Stimulated activated naive CD8-positive, alpha-beta T cell treated with anti-CD3 and anti-CD28 coated beads, Interleukin-15, Interleukin-2, amounts not matched to agents 100 U/mL and 50 U/mL, for 24 hours (primary cell): ENCODE results near the gene MLST8.
"Not testable (repeated sequence)": the region's sequence is repeated elsewhere in the genome, so short reads cannot be mapped to it uniquely, and the experiment has no call there.

Source experiments
- ATAC-seq: fragments of 150-1000 bp; cut with Tn5 transposase; one replicate; pipeline ENCODE4 v1.10.0; 2021
- DNase-seq: peaks from one replicate; pipeline ENCODE4 v3.0.0; 2021

MLST8 gene

DNA sequence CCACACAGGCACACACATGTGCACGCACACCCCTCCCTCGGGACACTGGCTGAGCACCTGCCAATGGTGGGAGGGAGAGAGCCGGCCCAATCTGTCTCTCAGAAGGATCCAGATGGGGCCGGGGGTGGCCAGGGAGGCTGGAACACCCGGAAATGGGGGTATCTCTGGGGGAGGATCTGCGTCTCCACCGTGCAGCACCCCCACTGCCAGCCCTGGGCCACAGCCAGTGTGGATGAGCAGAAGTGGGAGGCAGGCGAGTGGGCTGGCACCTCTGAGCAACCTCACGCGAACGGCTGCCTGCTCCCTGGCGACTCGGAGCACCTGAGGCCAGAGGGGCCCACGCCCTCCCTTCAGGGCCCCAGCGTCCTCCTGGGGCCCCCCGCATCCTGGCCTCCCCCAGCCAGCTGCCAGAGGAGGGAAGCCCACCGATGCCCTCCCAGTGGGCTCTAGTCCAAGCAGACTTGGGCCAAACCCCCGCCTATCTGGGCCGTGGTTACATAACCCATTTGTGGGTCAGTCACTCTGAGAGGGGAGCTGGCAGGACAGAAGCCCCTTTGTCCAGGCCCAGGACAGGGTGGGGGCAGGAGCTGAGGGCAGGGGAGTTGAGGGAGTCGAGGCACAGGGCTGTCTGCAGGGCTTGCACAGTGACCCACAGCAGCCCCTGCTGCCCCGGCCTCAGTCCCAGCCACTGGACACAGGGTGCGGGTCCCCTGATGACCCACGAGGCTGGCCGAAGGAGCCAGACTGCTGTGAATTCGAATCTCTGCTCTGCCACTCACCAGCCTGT lies 14.4 kb upstream of the MLST8 start:
- ATAC-seq: no peak
- no peak for DNase-seq

DNA sequence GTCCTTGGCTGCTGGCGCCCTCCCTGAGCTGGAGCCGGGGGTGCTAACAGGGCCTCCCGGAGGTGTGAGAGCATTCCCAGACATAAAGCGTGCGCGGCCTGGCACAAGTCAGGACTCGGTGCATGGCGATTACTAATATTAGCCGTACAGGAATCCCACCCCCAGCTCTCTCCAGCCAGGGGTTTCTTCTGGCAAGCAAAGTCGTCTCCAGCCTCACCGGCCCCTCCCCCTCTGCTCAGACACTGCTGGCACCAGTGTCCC lies 13.9 kb upstream of the MLST8 start:
- no peak for ATAC-seq
- DNase-seq: no peak

DNA sequence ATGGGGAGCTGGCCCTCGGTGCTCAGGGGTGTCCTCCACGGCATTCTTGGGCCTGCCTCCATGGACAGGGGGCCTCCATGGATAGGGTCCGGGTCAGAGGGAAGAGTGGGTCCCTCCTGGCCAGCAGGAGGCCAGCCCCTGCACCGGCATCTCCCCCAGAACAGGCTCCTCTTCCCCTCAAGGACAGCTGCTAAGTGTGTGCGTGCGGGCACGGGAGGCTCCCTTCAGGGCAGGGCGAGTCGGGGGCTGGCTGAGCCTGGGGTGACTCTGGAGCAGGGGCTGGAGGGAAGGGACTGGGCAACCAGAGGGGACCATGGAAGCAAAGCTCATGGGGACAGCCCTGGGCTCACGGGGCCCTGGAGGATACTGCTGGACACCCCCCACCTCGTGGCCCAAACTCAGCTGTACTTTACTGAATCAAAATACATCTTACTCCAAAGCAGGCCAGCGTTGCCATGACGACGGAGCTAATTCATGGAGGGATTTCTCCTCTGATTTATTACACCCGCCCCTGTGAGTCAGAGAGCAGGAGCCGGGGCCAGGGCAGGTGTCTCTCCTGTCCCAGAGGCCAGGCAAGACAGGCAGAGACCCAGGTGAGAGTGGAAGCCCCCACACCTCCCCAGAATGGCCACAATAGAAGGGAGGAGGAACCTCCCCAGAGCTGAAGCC lies 11.0 kb upstream of the MLST8 start:
- DNase-seq (no peak), ATAC-seq (no peak)

DNA sequence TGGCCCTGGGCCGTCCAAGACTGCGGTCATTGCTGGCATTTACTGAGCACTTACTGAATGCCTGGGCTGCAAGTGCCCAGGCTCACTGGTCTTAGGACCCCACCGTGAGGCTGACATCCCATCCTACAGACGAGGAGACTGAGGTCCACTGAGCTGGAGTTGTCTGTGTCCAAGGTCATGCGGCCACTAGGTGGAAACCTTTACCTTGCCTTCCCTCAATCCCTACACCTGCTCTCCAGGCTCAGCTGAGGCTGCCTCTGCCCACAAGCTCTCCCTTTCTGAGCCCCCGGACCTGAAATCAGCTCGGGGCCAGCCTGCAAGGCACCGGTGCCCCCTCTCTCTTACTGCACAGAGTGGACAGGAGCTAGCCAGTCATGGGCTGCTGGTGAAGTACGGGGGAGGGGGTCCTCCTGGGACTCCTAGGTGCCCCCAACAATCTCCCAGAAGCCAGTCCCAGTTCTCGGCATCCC lies 10.4 kb upstream of the MLST8 start:
- peak; percentile 73 for ATAC-seq
- DNase-seq: peak; percentile 48

DNA sequence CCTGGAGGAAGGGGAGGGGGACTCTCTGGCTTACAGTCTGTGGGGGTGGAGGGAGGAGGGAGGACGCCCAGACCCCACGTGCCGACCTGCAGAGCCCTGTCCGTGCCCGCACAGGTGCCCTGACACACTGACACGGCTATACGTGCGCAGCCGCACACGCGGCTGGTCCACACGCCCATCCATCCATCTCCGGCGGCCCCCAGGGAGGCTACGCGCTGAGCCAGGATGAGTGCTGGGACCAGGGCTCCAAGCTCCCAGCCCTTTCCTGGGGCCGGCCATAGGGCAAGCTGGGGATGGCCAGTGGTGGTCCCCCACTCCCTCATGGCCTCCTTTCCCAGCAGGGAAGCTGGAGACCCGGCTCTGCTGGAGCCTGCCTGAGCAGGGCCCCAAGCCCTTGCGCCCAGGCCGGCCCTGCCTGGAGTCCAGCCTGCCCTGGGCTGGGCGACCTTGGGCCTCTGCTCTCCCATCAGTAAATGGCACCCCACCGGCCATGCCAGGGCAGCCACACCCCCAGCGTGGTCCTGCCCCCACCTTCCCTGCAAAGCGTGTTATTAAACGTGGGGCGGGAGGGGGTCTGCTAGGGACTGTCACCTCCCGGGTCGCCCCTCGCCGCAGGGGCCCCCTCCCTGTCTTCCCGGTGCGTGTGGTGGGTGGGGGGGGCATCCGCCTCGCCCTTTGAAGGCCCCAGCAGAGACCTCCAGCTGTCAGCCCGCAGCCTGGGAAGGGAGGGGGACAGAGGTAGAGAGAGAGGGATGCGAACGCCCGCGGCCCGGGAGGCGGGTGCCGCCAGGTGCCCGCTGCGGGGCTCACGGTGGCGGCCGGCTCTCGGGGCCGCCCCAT lies 9.7 kb upstream of the MLST8 start:
- ATAC-seq (no peak), DNase-seq (no peak)

DNA sequence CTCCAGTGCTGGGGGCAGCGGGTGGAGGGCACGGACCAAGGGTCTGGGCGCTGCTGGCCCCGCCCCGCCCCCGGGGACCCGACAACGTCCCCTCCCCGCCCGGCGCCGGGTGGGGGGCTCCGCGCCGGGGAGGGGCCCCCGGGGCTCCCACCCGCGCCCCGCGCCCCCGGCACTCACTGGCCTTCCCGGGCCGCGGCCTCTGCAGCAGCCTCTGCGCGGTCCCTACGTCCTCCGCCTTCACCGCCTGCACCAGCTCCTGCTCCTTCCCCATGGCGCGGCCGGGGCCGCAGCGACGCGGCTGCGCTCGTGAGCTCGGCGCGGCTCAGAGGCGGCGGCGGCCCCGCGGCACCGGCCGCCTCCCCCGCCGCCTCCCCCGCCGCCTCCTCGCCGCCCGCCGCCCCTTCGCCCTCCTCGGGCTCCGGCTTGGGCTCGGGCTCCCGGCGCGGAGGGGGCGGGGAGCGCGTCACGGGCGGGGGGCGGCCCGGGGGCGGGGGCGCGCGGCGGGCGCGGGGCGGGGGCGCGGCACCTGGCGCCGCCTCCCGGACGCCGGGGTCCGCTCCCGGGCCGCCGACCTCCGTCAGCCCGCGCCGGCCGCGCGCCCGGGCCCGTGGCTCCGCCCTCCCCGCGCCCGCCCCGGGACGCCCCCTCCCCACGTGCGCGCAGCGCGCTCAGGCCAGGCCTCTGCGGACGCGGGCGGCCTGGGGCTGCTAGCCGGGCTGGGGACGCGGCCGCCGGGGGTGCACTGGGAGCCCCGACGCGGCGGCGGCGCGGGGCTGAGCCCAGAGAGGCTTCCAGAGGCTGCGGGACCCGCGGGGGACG lies 8.9 kb upstream of the MLST8 start, which contains the start of gene CASKIN1:
Gene CASKIN1 (minus strand): TSS at position 444 of the 819 bp plus-strand sequence. CDS start 173 bp downstream, at position 271.
- DNase-seq: no peak
- peak; percentile 13 for ATAC-seq

DNA sequence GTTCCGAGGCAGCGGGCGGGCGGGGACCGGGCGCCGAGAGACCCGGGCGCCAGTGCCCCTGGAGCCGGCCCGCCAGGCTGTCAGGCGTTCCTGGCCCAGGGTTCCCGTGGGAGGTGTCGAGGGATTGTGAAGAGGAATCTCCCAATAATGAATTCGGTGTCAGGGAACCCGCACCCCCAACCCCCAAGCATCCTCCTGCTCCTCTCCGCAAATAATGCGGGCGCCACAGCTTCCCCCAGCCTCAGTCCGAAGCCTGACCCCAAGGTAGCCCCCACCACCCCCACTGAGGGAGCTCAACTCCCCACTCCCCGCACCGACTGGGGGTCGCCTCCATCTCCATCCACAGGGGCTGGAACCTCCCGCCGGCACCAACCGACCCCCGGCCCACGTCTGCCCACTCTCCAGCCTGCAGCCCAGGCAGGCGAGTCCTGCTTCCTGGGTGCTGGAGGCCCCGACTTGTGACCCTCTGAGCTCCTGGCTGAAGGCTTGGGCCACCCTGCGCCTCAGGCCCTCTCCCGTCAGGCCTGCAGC lies 8.2 kb upstream of the MLST8 start:
- ATAC-seq (no peak), DNase-seq (no peak)

DNA sequence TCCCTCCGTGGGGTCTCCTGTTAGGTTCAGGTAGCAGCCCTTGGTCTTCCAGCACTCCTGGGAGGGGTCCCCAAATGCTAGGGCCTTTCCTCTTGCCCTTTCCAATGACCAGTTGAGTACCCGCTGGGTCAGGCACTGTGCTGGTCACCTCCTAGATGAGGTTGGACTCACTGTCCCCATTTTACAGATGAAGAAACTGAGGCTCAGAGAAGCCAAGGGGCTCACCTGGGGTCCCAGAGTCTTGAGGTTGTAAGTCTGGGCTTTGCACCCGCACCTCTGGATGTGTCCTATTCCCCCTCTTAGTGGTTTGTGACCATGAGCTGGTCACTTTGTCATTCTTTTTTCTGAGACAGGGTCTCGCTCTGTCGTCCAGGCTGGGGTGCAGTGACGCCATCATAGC lies 7.5 kb upstream of the MLST8 start:
- no peak for ATAC-seq
- no peak for DNase-seq

DNA sequence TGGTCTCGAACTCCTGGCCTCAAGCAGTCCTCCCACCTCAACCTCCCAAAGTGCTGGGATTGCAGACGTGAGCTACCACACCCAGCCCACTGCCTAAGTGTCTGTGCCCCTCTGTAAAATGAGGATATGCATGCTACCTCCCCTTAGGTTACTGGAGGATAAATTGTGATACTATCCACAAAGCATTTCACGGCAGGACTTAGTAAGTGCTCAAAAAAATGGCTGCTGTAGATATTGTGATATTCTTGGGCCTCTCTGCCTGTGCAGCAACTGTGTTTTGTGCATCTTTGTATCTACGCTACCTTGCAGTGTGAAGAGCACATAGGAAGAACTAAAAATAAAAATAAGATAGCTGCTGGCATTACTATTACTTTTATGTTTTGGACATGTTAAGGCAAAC lies 7.0 kb upstream of the MLST8 start:
- no peak for ATAC-seq
- no peak for DNase-seq

DNA sequence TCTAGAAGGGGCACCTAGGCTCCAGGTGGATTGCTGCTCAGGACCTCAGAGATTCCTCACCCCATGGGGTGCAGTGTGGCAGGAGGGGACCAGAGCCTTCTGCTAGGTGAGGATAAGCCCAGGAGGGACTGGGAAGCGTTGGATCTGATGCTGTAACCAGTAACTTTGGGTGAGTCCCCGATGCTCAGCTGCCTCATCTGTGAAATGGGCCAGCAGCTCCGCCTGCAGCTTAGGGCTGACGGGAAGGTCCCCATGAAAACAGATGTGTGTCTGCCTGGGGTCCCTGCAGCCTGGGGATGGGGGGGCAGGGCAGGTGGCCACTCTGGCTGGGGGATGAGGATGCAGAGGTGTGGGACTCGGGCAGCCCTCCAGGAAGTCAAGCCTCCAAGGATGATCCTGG lies 6.2 kb upstream of the MLST8 start:
- DNase-seq (no peak), ATAC-seq (no peak)

DNA sequence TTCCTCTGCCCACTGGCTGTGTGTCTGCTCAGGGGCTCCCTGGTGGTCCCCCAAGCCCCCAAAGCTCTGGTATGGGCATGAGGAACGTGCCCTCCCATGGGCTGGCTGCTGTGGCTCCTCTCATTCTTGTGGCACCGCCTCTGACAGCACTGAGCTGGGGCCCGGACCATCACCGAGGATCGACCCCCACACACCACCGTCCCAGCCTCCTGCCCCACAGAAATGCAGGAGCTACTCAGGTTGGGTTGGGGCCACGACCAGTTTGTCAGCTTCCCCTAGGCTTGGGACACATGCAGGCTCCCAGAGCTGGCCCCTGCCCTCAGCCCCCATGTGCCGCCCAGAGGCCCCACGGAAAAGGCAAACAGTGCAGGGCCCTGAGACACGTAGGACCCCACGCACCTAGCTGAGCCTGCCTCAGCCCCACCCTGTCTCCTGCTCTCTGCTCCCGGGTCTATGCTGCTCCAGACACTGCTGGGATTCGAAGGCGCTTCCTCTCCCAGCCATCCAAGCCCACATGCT lies 5.6 kb upstream of the MLST8 start:
- ATAC-seq (no peak), DNase-seq (no peak)

DNA sequence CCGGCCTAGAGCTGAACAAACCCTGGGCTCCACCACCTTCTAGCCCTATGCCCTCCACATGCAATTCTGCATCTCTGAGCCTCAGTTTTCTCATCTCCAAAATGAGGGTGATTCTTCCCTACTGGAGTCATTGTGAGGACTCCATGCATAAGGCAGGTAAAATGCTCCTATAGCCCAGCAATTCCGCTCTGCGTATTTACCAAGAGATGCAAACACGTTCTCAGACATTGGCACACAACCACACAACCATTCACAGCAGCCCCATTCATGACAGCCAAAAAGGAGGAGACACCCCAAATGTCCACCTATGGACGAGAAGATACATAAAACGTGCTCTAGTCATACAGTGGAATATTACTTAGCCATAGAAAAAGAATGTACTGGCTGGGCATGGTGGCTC lies 4.9 kb upstream of the MLST8 start:
- no peak for ATAC-seq
- DNase-seq: no peak

DNA sequence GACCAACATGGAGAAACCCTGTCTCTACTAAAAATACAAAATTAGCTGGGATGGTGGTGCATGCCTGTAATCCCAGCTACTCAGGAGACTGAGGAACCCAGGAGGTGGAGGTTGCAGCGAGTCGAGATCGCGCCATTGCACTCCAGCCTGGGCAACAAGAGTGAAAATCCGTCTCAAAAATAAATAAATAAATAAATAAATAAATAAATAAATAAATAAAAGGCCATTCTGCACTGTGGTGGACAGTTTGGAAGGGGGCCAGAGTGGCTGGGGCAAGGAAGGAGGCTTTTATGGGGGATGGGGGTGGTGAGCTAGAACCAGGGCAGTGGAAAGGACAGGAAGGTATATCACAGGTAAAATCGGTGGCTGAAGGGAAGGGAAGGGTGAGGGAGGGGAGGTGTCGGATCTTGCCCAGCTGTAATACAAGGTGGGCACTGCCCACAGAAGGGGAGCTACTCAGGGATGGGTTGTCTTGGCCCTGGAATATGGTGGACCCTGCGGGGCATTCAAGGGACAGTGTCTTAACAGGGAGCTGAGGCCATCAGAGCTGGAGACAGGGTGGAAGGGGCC lies 2.0 kb upstream of the MLST8 start:
- DNase-seq, ATAC-seq: not testable (repeated sequence)

DNA sequence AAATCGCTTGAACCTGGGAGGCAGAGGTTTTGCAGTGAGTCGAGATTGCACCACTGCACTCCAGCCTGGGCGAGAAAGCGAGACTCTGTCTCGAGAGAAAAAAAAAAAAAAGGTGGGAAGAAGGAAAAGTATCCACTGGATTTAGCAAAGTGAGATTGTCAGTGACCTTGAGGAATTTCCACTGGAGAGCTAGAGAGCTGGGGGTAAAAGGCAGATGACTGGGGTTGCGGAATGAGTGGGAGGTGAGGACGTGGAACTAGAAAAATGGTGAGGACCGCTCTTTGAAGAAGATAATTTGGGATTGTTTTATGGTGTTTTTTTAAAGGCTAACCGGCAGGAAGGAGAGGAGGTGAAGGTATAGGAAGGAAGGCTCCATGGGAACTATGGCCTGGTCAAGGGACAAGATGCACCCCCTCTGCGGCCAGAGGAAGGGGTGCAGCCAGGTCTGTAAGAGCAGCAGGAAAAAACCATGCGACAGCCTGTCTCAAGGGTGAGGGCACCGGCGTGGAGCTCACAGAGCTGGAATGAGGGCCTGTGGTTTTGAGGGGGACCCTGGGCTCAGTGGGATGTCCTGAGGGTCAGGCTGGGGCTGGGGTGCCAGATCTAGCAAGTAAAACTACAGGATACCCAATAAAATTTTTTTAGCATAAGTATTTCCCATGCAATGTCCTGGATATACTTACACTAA lies 694 bp upstream of the MLST8 start:
- no peak for DNase-seq
- ATAC-seq: no peak

DNA sequence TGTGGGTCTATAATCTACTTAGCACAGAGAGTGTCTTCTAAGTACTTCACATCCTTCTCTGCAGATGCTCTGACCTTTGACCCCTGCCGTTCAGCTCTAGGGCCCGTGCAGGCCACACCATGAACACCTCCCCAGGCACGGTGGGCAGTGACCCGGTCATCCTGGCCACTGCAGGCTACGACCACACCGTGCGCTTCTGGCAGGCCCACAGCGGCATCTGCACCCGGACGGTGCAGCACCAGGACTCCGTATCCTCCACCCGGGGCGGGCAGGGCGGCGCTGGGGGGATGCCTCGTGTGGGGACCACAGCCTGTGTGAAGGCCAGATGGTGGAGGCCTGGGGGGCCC lies 686 bp downstream of the MLST8 start:
- DNase-seq (no peak), ATAC-seq (no peak)

DNA sequence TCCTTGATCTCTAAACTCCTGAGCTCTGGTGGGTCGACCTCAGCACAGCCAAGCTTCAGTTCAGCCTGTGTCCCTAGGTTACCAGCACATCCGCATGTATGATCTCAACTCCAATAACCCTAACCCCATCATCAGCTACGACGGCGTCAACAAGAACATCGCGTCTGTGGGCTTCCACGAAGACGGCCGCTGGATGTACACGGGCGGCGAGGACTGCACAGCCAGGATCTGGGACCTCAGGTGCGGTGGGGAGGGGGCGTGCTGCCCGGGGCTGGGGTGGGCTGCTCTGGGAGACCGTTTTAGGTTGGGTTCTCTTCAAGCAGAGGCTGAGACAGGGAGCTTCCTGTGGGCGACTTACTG lies 1.1 kb downstream of the MLST8 start:
- DNase-seq (no peak), ATAC-seq (no peak)

DNA sequence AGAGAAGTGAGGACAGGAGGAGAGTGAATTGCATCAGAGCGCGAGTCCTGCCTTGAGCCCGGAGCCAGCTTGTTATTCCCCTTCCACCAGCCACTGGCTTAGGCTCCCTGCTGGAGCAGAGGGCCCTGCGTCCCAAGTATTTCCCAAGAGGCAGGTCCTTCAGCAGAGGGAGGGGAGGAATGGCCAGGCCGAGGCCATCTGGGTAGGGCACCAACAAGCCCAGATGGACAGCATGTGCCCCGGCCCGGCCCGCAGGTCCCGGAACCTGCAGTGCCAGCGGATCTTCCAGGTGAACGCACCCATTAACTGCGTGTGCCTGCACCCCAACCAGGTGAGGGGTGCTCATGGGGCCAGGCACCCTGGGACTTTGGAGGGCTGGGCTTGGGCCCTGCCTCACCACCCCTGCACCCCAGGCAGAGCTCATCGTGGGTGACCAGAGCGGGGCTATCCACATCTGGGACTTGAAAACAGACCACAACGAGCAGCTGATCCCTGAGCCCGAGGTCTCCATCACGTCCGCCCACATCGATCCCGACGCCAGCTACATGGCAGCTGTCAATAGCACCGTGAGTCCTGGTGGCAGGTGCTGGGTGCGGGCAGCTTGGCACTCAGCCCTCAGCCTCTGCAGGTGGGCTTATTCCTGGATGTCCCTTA lies 1.7 kb downstream of the MLST8 start:
- no peak for DNase-seq
- no peak for ATAC-seq

DNA sequence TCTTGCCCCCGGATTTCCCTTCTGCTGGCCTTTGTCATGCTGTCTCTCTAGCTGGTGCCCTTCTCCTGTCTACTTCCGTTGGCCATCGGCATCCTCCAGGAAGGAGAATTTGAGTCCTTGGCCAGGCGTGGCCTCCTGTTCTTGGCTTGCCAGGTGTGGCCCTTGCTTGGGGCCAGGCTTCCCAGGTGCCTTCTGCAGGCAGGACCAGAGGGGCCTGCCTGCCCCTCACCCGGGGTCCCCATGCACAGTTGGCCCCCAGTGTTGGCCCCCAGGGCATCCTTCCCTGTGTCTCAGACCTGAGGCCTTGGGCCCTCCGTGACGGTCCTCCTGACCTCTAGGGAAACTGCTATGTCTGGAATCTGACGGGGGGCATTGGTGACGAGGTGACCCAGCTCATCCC lies 2.6 kb downstream of the MLST8 start:
- ATAC-seq (no peak), DNase-seq (no peak)

DNA sequence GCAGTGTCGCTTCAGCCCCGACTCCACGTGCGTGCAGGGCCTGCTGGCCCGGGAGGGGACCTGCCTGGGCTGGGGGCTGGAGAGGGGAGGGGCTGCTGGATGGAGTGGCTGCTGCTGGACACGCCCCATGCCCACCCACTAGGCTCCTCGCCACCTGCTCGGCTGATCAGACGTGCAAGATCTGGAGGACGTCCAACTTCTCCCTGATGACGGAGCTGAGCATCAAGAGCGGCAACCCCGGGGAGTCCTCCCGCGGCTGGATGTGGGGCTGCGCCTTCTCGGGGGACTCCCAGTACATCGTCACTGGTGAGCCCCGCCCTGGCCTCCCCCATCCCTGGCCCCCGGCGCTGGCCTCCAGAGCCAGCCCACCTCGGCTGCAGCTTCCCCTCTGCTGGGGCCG lies 3.1 kb downstream of the MLST8 start:
- DNase-seq: no peak
- ATAC-seq: no peak

DNA sequence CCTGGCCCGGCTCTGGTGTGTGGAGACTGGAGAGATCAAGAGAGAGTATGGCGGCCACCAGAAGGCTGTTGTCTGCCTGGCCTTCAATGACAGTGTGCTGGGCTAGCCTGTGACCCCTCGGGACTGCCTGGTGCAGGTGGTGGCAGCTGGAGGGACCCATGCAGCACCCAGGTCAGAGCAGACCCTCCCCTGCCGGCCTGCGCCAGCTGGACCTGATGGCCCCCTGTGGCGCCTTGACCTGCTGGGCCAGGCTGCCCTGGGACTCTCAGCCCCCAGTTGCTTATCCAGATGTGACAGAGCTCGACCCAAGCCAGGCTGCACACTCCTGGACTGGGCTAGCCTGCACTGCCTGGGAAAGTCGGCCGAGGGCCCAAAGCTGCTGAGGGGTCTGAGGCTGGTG lies 3.5 kb downstream of the MLST8 start:
- ATAC-seq: no peak
- DNase-seq: no peak
